Measurements from ENCODE around the gene NBEA.
A peak's percentile ranks its signal among the peaks of the same experiment; 100 is the strongest.

The NBEA gene

DNA sequence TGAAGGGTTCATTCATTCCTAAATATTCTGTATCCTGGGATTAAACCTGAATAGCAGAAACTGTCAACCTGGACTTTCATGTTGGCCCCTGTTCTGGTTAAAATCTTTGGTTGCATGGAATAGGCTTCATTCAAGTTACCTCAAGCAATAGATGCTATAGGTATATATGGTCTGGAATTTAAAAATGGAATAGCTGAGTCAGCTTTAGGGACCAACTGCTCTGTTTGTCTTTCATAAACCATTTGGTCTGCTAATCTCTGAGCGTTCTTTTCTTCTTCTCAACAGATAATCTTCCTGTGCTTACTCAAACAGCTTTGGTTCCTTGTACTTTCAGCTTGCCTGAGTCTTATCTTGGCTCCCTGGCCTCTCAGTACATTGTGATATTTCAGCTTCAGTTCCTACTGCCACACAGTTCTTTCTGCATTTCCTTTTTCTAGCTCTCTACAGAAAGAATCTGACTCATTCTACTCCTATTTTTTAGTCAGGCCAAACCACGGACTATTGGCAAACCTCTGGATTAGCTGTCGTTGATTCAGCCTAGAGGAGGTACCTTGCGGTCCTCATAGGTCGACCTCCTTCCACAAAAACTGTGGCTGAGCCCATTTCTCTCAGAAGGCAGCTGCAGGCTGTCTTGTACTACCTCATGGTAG, 570.3 kb downstream of the NBEA start:
- no peak for DNase-seq (ENCODE audit: low spot score)

DNA sequence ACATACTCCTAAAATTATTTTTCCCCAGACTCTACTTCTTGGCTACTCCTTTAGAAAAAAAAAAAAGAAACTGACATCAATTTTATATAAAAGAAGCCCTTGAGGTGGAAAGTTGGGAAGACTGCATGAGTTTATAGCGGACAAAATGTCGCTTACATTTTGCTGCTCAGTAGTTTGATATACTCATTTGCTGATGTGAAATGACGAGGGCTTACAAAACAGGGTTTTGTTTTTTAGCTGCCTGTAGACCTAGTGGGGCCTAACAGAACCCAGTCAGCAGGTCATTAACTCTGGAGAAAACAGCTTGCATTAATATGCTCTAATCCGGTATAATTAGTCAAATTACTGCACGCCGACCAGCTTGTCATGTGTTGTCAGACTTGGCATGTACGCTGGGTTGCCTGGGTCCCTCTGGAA, 572.0 kb downstream of the NBEA start:
- peak; percentile 73 for DNase-seq (ENCODE audit: low spot score)

DNA sequence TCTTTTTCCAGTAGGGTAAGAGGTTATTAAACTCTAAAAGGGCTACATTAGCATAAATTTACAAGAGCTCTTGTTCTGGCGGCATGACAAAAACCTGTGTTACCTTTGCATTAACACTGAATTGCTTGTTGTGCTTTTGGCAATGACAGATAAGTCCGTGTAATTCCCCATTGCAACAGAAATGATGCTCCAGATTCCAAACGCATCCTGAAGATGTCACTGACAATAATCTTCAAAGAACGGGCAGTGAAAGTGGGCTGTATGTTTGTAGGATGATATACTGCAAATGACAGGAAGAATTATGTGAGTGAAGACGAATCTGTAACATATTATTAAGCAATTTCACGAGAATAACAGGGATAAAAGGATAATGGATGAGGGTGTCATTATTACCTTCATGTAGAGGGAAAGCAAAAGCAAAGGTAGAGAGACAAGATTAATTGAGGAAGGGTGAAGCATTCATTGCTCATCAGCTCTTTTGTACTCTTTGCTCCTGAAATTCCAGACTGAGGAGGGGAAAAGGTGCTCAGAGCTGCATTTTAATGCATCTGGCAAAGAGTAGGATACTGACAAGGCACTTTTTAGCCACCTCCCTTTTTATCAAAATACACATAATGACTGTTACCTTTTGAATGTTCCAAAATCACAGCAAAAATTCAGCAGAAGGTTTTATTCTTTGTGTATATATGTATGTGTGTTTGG, 572.9 kb downstream of the NBEA start:
- DNase-seq (ENCODE audit: low spot score), result no peak

DNA sequence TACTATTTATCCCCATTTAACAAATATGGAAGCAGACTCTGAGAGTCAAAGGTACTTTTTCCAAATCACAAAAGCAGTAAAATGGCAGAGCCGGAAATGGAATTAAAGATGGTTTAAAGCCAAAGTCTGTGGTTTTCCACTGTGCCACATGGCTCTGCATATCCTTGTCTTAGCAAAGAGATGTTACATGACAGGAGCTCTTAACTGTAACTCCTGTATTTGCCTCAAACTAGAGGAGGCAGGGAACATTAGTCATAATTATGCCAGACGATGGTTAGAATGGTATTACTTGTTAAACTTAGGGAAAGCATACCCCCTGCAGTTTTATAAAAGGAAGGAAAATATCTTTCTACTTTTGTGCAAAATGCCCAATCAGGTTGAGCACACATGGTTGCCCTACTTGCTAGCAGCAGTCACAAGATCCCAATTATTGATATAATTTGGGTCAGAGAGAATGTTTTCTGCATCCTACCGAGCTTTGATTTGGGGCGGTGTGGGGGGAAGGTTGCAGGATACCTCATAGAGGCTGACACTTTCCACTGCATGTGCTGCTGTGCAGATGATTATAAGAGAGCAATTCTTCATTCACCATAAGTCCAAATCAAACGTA, 576.4 kb downstream of the NBEA start:
- DNase-seq (ENCODE audit: low spot score), result no peak

DNA sequence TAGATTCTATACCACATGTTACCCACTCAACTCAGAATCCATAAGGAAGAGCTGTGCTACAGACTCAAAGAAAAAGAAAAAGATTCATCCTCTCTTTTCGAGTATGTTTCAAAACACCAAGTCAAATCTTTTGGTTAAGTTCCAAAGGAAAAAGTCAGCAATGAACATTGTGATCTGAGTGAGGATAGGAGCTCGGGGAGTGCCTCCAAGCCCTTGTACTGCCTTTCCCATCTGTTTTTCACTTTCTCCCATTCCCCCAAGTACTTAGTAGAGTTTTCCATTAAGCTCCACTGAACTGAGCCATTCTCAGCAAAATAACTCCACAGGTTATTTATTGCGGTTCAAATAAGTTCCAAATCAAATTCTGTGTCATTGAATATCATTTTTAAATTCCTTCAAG, 582.1 kb downstream of the NBEA start:
- DNase-seq (ENCODE audit: low spot score), result no peak

DNA sequence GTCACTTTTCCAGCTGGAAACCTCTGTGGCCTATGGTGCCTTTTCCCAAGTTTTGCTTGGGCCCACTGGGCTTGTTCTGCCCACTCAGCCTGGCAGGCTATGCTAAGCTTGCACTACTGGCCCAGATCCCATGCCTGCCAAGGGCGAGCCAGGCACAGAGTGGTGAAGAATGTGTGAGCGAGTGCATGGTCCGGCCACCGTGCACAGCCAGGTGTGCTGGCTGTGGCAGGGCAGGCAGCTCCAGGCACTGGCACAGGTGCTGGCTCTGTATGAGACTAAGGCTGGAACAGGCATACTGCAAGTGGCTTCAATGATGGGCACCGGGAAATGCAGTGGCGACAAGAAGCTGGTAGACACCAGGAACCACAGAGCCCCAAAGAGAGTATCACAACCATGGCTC, 584.5 kb downstream of the NBEA start:
- no peak for DNase-seq (ENCODE audit: low spot score)

DNA sequence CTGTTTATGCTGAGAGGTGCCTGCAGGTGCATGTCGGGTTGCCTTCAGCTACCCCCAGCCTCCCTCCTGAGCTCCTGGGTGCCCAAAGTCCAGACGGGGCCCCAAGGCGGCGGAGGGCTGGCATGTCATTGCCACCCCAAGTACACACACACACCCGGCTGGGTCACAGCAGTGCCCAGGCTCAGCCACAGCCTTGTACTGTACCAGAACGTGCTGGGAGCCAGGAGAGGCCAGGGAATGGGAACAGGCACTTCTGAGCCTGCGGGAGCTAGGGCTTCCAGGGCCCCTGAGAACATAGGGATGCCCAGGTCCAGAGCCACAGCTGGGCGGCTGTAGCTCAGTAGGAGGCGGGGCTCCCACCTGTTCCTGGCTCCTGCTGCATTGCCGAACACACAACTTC, 585.4 kb downstream of the NBEA start:
- DNase-seq (ENCODE audit: low spot score), result no peak

DNA sequence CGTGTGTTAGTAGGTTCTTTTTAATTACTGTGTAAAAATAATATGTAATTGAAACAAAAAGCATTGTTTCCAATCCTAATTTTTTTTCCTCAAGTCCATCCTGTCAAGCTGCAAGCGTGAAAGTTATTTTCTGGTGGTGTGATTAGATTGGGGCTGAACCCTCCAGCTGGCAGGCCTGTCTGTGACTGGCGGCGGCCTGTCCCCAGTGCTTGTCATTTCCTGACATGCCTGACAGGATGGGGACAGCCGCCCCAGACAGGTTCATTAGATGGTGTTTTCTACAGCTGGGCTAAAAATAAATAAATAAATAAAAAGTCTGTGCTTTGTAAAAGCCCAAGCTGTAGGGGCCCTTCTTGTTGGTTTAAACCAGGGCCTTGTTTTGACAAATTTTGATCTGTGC, 588.1 kb downstream of the NBEA start:
- DNase-seq (ENCODE audit: low spot score), result peak; percentile 31

DNA sequence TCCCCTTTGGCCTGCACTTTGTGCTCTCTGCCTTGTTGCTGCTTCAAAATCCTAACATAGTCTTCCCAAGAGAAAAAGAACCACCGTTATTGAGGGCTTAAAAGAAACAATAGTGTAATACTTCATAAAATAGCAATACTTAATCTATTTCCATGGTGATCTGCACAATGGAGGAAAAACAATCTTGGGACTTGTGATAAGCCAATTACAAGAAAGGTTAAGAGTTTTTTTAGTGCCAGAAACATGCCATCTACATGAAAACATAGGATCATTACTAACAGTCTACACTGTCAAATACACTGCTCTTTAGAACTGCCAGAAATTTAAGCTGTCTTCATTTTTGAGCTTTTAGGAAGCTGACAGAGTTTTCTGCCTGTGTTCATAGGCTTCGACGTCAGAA, 588.5 kb downstream of the NBEA start:
- DNase-seq (ENCODE audit: low spot score), result no peak

DNA sequence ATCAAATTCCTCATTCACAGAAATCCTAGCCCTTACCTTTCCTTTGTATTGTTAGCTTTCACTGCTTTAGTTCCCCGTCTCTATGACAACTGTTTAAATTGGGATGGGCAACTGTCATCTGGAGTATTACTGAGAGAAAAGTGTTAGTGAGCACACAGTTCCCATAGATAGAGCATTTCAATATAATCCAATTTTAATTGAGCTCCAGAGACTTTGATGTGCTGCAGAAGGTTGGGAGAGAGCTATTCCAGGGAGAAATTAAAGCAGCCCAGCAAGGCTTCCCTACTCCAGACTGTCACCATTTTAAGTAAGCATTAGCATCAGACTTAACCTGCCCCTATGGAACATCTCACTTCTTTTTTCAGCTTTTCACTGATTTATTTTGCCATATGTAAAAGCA, 589.5 kb downstream of the NBEA start:
- DNase-seq (ENCODE audit: low spot score), result peak; percentile 52

DNA sequence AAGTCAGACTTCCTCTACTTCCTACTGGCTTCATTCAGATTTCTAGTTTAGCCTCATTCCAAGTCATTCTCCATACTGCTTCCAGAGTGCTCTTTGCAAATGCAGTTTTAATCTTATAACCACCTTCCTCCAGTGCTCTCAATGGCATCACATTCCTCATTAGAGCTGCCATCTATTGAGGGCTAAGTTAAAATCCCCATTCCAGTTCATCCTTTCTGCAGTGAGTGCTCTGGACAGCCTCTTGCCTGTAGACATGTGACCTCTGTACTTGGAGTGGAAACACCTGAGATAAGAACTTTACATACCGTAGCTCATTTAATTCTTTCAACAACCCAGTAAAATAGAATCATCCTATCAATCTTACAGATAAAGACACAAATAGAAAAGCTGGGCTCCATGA, 592.3 kb downstream of the NBEA start:
- DNase-seq (ENCODE audit: low spot score), result no peak

DNA sequence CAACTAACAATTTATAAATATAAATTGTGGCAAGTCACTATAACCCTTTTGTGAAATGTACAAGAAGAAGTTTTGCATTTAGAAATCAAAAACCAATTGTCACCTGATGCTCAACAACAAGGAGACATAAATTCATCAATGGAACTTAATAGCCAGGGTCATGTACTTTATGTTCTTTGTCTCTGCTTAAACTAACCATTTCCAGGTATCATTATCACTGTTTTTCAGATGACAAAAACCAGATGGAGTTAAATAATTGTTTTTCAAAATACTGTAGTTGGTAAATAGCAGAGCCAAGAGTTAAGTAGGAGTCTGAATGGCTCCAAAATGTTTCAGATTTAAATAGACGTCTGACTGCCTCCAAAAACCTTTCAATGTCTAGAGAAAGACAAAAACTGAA, 606.7 kb downstream of the NBEA start:
- DNase-seq (ENCODE audit: low spot score), result no peak

DNA sequence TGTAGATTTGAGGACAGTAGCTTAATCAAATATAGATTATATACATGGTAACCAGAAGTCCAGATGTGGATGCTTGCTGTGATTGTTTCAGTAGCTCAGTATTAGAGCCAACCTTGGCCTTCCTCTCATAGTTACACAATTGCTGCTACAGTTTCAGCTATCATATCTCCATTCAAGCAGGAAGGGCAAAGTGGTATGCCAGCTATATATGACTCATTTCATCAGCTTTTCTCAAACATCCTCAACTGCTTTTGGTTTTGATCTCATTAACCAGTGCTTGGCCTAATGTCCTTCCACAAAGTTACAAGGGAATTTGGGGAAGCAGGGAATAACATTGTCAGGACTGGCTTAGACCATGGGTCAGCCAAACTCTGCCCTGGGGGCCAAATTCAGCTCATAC, 607.4 kb downstream of the NBEA start:
- no peak for DNase-seq (ENCODE audit: low spot score)

DNA sequence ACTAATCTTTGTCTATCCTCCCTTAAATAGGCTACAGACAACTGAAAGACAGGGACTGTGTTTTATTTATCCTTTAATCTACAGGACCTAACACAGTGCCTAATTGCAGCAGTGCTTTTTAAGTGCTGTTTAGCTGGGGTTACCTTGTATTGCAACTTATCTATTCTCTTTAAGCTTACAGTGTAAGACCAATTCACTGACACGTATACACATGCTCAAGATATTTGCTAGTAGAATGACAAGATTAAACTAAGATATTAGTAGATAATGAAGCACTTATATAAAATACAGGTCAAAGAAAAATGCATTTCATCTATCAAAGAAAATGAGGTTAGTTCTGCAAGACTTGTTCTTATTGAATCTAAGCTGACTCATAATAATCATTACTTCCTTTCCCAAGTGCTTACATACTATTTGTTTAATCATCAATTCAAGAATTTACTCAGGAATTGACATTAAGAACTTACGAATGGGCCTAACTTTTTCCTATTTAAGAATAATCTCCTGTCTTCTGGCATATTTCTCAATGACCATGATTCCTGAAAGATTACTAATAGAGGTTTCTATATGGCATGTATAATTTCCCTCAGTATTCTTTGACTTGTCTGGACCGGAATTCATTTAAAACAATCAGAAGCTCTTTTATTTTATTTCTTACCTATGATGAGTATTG, 610.2 kb downstream of the NBEA start:
- no peak for DNase-seq (ENCODE audit: low spot score)

DNA sequence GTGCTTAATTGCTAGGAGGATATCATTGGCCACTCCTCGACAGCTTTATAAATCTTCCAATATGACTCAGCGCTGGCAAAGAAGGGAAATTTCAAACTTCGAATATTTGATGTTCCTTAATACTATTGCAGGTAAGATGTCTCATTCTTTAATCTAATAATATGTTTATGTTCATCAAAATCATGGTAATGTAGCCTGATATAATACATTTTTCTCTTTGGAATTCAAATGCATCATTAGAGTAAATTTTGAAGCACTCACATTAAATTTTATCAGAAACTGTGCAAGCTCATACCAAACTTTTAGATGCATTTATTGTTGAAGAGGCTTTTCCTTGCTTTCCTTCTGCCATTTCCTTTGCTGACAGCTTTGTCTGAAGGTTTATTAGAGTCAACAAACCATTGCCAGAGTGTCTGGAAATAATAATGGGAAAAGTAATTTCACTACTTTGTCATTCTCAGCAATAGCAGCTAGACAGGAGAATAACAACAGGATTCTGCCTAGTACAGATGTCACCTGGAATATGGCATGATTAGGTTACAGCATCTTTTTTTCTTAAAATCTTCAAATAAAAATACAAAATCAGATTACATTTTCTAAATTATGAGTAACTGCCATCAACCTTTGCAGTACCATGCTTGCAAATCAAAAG, 613.0 kb downstream of the NBEA start:
- DNase-seq (ENCODE audit: low spot score), result no peak

DNA sequence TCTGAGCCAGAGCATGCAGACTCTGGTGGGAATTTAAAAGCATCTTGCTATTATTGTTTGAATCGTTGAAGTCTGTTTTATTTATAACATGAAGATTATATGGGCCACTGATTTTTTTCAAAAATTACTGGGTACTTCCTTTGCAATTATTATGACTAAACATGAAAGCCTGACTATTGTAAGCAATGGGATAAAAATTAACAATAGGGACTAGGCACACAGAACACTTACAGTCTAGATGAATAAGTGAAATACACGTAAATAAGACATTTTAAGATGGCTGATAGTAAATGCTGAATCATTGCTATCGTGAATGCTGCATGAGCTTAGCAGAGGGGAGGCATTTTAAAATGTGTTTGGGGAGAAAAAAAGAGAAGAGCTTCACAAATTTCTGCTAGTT, 615.4 kb downstream of the NBEA start:
- no peak for DNase-seq (ENCODE audit: low spot score)

DNA sequence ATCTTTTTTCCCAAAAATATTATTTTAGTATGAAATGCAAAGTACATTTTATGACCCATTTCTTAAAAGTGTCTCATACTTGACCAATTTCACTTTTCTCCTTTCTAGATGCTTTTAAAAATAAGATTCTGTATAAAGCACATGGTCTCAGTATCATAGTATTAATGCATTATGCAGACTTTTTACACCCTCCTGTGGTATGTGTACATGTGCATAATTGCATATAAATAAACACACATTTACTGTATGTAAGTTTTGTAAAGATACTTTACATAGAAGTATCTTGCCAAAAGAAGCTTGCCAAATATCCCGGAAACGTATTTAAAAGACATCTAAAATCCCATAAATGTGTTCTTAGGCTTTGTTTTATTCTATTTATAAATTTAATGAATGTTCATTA, 619.5 kb downstream of the NBEA start:
- no peak for DNase-seq (ENCODE audit: low spot score)

DNA sequence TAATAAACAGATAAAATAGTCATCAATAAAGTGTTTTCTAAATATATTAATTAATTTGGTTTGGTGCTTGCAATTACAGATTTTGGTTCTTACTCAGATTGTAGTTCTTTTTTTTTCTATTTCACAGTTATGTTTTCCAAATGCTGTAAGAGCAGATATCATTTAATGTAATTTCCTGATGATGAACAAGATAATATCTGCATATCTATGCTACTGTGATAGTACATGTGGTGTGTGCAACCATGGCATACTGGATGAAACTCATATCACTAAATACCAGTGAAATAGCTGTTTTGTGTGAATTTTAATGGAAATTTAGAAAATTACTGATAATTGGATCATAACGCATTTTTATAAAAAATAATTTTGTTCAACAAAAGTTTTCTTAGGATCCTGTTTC, 623.2 kb downstream of the NBEA start:
- no peak for DNase-seq (ENCODE audit: low spot score)

DNA sequence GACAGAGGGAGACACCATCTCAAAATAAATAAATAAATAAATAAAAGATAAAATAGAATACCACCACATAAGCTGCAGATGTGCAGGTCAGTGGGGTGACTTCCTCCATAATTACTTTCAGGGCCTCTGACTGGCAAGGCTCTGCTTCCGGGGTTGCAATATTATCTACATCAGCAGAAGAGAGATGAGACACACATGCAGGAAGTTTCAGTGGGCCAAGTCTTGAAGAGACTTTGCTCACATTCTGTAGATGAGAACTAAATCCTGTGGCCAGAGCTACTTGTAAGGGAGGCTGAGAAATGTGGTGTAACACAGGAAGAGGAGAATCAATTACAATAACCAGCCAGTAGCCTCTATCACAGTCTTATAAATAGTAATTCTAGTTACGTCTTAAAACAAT, 624.3 kb downstream of the NBEA start:
- DNase-seq (ENCODE audit: low spot score), result no peak

DNA sequence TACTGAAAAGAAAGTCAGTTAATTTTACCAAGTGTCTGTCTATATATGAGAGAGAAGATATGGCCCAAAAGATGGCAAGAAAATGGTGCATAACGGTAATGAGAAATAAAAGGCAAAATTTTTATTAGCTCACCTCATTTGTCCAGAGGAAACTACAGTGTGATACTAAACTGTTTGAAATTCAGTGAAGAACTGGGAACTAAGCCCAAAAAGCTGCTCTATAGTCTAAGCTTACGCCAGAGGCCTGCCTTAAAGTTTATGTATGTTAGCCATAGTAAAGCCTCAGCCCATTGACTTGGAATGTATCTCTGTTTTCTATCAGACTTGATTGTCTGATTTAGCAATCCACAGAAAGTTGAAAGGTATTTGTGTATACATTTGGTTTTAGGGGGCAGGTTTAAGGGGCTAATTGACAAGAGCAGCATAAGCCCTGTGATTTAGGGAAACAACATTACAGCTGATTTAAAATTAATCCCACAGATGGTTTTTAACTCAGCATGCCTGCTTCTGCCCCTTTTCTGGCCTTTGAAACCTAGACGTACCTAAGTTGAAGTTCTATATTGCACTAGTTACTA, 625.4 kb downstream of the NBEA start:
- no peak for DNase-seq (ENCODE audit: low spot score)

DNA sequence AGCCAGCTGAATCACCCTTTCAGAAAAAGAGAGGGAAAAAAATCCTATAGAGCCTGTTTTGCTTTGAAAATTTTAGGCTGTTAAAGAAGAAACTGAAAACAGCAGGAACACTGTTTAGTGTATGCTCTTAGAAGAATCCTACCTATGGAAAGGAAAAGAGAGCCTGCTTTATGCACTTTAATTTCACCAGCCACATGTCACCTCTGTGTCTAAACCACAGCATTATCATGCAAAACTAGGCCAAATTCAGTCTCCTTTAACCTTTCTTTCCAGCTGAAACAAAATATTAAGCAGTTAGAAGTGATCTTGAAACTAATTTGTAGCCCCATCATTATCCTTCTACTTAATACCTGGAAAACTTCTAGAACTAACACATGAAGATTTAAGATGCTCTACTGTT, 631.6 kb downstream of the NBEA start:
- no peak for DNase-seq (ENCODE audit: low spot score)

DNA sequence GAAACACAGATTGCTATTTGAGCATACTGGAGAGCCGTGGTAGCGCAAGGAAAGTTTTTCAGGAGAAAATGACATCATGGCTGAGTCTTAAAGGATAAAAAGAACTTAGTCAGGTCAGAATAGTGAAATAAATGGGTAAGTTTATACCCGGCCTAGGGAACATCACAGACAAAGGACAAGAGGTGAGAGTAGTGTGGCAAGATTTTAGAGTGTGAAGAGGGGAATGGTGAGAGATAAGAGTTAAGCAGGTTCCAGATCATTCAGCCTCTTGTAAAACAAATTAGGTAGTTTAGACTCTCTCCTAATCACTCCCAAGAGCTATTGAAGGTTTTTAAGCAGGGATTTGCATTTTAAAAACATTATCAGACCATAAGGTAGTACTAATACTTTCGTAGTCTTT, 650.4 kb downstream of the NBEA start:
- DNase-seq (ENCODE audit: low spot score), result no peak
